Suprapubic skin (tissue), 4 donors: ENCODE results near the gene P2RY13.

ENCODE experiments used
- EP300 ChIP-seq: sonication (generic); formaldehyde crosslinking; IDR thresholded peaks from one replicate; pipeline ENCODE4 v1.6.1; 2017; ENCODE audit warnings: antibody characterized with exemption
- POLR2A ChIP-seq, 2 donors: fragments of 450-650 bp; IDR thresholded peaks; one replicate each; pipeline ENCODE4 v1.6.1; 2017; ENCODE audit warnings: antibody characterized with exemption in 2 of 2, mild to moderate bottlenecking in 2 of 2, moderate library complexity in 2 of 2
- POLR2AphosphoS5 ChIP-seq, 3 donors: sonication (generic); formaldehyde crosslinking; IDR thresholded peaks; one replicate each; pipeline ENCODE4 v1.6.1; 2017; ENCODE audit warnings: antibody characterized with exemption in 3 of 3
- TF ChIP-seq, protein P1 (sequence below), 2 donors: fragments of 200-600 bp in 1 of 2; fragments of 450-650 bp in 1 of 2; sonication (generic) in 1 of 2; IDR thresholded peaks; one replicate each; pipeline ENCODE4 v1.5.1; 2016 to 2019; ENCODE audit warnings: antibody characterized with exemption in 2 of 2, mild to moderate bottlenecking in 1 of 2, moderate library complexity in 1 of 2

DNA sequence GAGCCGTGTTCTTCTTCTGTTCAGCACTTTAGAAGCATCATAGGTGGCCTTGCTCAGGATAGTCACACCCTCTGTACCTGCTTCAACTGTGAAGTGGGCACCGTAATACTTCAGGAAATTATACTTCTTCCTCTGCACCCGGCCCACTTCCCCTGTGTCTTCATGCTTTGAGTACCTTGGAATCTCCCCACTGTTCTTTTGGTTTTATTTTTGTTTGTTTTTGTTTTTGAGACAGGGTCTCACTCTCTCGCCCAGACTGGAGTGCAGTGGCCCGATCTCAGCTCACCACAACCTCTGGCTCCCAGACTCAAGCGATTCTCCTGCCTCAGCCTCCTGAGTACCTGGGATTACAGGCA lies 52.7 kb downstream of the P2RY13 start:
- TF ChIP-seq, protein P1, sequence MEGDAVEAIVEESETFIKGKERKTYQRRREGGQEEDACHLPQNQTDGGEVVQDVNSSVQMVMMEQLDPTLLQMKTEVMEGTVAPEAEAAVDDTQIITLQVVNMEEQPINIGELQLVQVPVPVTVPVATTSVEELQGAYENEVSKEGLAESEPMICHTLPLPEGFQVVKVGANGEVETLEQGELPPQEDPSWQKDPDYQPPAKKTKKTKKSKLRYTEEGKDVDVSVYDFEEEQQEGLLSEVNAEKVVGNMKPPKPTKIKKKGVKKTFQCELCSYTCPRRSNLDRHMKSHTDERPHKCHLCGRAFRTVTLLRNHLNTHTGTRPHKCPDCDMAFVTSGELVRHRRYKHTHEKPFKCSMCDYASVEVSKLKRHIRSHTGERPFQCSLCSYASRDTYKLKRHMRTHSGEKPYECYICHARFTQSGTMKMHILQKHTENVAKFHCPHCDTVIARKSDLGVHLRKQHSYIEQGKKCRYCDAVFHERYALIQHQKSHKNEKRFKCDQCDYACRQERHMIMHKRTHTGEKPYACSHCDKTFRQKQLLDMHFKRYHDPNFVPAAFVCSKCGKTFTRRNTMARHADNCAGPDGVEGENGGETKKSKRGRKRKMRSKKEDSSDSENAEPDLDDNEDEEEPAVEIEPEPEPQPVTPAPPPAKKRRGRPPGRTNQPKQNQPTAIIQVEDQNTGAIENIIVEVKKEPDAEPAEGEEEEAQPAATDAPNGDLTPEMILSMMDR (IDR thresholded peaks at IDR 0.05) = no peak
- TF ChIP-seq POLR2A (IDR thresholded peaks at IDR 0.05) = no peak
- no peak for TF ChIP-seq POLR2AphosphoS5 (IDR thresholded peaks at IDR 0.05)
- TF ChIP-seq EP300 = no peak
